Osteoblast (primary cell): ENCODE data around the gene KRT6C. TPM values are rescaled to one million over a fixed set of nuclear protein-coding genes. Genes with fewer than 3 reads are reported as not detected.
A peak's percentile ranks its signal among the peaks of the same experiment; 100 is the strongest.

ENCODE experiments used
- DNase-seq: peaks from one replicate; pipeline ENCODE4 v3.0.0; 2011; ENCODE audit warnings: low spot score, mixed read lengths; ENCODE audit not compliant: insufficient read length; ENCODE audit errors: missing footprints
- H2AFZ ChIP-seq: 2 replicates; pipeline ENCODE4 v1.6.0; 2011; ENCODE audit warnings: mild to moderate bottlenecking, low read length
- H3K27ac ChIP-seq: 2 replicates; pipeline ENCODE4 v1.5.1; 2011; ENCODE audit warnings: mild to moderate bottlenecking, low read depth, low read length, moderate library complexity
- H3K27me3 ChIP-seq: 2 replicates; pipeline ENCODE4 v1.6.0; 2012; ENCODE audit warnings: mild to moderate bottlenecking, control low read depth, inconsistent platforms, low read length, moderate library complexity; ENCODE audit not compliant: insufficient read depth
- H3K36me3 ChIP-seq: 2 replicates; pipeline ENCODE4 v1.5.1; 2011; ENCODE audit warnings: mild to moderate bottlenecking, low read length, control low read depth, moderate library complexity; ENCODE audit not compliant: insufficient read depth
- H3K4me1 ChIP-seq: 2 replicates; pipeline ENCODE4 v1.5.1; 2011; ENCODE audit warnings: mild to moderate bottlenecking, low read length, control low read depth, moderate library complexity; ENCODE audit not compliant: insufficient read depth
- H3K4me2 ChIP-seq: 2 replicates; pipeline ENCODE4 v1.6.0; 2011; ENCODE audit warnings: mild to moderate bottlenecking, low read length; ENCODE audit not compliant: insufficient read depth
- H3K4me3 ChIP-seq: fragments of 200-600 bp; sonication (generic); 3 replicates; pipeline ENCODE4 v1.5.1; 2012; ENCODE audit warnings: mild to moderate bottlenecking, low read length, inconsistent platforms; ENCODE audit not compliant: insufficient read depth
- H3K79me2 ChIP-seq: 2 replicates; pipeline ENCODE4 v1.6.0; 2012; ENCODE audit warnings: mild to moderate bottlenecking, low read length, control low read depth, inconsistent platforms; ENCODE audit not compliant: insufficient read depth
- H3K9me3 ChIP-seq: 2 replicates; pipeline ENCODE4 v1.5.1; 2011; ENCODE audit warnings: low read depth, low read length, control low read depth
- H4K20me1 ChIP-seq: 2 replicates; pipeline ENCODE4 v1.6.0; 2012; ENCODE audit warnings: mild to moderate bottlenecking, low read length, control low read depth; ENCODE audit not compliant: insufficient read depth
- CTCF ChIP-seq: IDR thresholded peaks from 2 replicates; pipeline ENCODE4 v1.5.1; 2011; ENCODE audit warnings: mild to moderate bottlenecking, low read depth, low read length, moderate library complexity; ENCODE audit errors: extremely low read depth
- total RNA-seq: library from RNA; depleted of rRNA; stranded (reverse); fragments of >200 nt; gene quantifications from 2 replicates; pipeline ENCODE4 v1.2.3, GENCODE V29; 2012

KRT6C gene
- not detected in 2 replicates for total RNA-seq

- no peak for DNase-seq
- Histone ChIP-seq H3K27ac (no peak within 1 kb of the TSS), H4K20me1 (no peaks in the 10 kb centered on the region), H3K79me2 (no peaks in the 10 kb centered on the region), H3K4me1 (no peaks in the 10 kb centered on the region), H3K27me3 (peaks cover 4% of the 10 kb centered on the region), H3K4me2 (no peak within 1 kb of the TSS), H3K4me3 (no peak within 1 kb of the TSS), H3K36me3 (no peaks in the 10 kb centered on the region), H3K9me3 (no peaks in the 10 kb centered on the region), H2AFZ (no peak within 1 kb of the TSS)
- TF ChIP-seq CTCF = no peak
Observed at GRCh38 chr12:52473768-52474167, at the start of gene KRT6C. TSS of gene KRT6C (minus strand) at chr12:52473805. CDS start at chr12:52473737, 68 bp downstream.

DNA sequence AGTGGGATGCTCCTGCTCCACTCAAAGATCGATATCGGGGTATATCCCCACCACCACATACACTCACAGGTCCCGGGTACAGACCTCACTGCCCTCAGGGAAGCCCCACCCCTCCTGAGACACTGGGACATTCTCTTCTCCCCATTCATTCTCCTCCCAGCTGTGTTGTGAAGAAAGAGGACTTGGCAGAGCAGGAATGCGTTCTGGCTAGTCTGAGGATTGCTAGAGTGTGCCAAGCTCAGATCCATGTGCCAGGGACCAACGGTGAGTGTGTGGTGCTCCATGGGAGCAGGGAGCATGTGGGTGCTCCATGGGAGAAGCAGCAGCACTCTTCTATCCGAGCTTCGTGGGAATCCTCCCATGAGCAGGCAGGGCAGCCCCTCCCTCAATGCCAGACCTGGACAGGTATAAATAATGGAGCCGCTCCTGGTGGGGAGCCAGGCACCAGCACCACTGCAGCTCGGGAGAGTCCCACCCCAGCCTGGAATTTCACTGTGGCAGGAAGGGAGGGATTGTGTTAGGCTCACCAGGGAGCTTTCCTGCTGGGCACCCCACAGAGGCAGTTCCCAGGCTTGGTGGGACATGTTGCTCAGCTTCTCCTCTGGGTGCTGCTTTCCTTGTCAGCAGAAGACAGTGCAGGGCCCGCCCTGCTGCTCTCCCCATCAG lies 48.9 kb upstream of the KRT6C start:
- no peak overlapping the region for H2AFZ ChIP-seq
- TF ChIP-seq CTCF = no peak
- no peak for DNase-seq
- no peaks in the 10 kb centered on the region for H3K79me2 ChIP-seq
- H3K4me2 ChIP-seq = no peak overlapping the region
- H3K27ac ChIP-seq = no peak overlapping the region
- peaks cover 5% of the 10 kb centered on the region for H3K4me1 ChIP-seq
- H3K27me3 ChIP-seq = peaks cover 24% of the 10 kb centered on the region
- no peaks in the 10 kb centered on the region for H4K20me1 ChIP-seq
- H3K4me3 ChIP-seq = no peak overlapping the region
- no peaks in the 10 kb centered on the region for H3K9me3 ChIP-seq
- no peaks in the 10 kb centered on the region for H3K36me3 ChIP-seq

- Histone ChIP-seq H3K9me3 (no peaks in the 10 kb centered on the region), H3K4me2 (no peak overlapping the region), H3K36me3 (no peaks in the 10 kb centered on the region), H3K4me1 (peaks cover 5% of the 10 kb centered on the region), H2AFZ (no peak overlapping the region), H3K27ac (no peak overlapping the region), H3K4me3 (no peak overlapping the region), H3K27me3 (peaks cover 24% of the 10 kb centered on the region), H3K79me2 (no peaks in the 10 kb centered on the region), H4K20me1 (no peaks in the 10 kb centered on the region)
- TF ChIP-seq CTCF = no peak
- DNase-seq = peak; percentile 80
Observed at GRCh38 chr12:52521568-52522266, 48.1 kb upstream of the KRT6C start.

DNA sequence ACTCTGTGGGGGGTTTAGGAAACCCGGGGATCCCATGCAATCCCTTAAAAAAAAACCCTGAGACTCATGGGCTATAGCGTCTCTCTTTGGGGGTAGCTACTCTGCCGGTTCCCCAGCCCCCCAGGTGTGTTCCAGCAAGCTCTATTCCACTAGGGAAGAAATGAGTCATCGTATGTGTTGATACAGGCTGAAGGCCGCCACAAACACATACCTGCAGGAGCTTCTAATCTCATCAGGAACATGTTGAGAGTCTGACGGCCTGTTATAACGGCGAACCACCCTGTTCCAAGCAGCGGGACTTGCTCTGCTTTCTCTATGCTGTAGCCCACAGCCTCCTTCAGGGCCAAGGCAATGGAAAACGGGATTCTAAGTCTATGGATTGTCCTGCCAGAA lies 47.6 kb upstream of the KRT6C start:
- DNase-seq = no peak
- TF ChIP-seq CTCF = no peak
- H3K79me2 ChIP-seq = no peaks in the 10 kb centered on the region
- H4K20me1 ChIP-seq = no peaks in the 10 kb centered on the region
- H3K4me3 ChIP-seq = no peak overlapping the region
- no peak overlapping the region for H2AFZ ChIP-seq
- no peaks in the 10 kb centered on the region for H3K36me3 ChIP-seq
- H3K27ac ChIP-seq = no peak overlapping the region
- no peaks in the 10 kb centered on the region for H3K9me3 ChIP-seq
- peaks cover 5% of the 10 kb centered on the region for H3K4me1 ChIP-seq
- peaks cover 26% of the 10 kb centered on the region for H3K27me3 ChIP-seq
- no peak overlapping the region for H3K4me2 ChIP-seq
